Neutrophil (primary cell): ENCODE measurements around the gene THAP12.

ENCODE experiments used
- H3K27ac ChIP-seq: fragments of 200-600 bp; sonication (generic); 2 replicates; pipeline ENCODE4 v1.5.1; 2016; ENCODE audit warnings: mild to moderate bottlenecking, moderate library complexity
- H3K27me3 ChIP-seq: fragments of 200-600 bp; sonication (generic); 2 replicates; pipeline ENCODE4 v1.6.0; 2016; ENCODE audit warnings: mild to moderate bottlenecking
- H3K36me3 ChIP-seq: fragments of 200-600 bp; sonication (generic); 2 replicates; pipeline ENCODE4 v1.5.1; 2017
- H3K4me1 ChIP-seq, 2 experiments: fragments of 200-600 bp in 1 of 2; sonication (generic) in 1 of 2; 1 replicate in 1 of 2; 2 replicates in 1 of 2; pipeline versions ENCODE4 v1.5.1 to v1.6.1; 2013 to 2016; ENCODE audit warnings: low read depth in 1 of 2, low read length in 1 of 2, mild to moderate bottlenecking in 1 of 2, moderate library complexity in 1 of 2; ENCODE audit not compliant: control insufficient read depth in 1 of 2, insufficient read depth in 1 of 2
- H3K4me3 ChIP-seq, 2 experiments: fragments of 200-600 bp in 1 of 2; sonication (generic) in 1 of 2; 1 replicate in 1 of 2; 2 replicates in 1 of 2; pipeline ENCODE4 v1.5.1; 2013 to 2016; ENCODE audit warnings: low read depth in 1 of 2, low read length in 1 of 2, mild to moderate bottlenecking in 1 of 2, moderate library complexity in 1 of 2
- H3K9me3 ChIP-seq: fragments of 200-600 bp; sonication (generic); 2 replicates; pipeline ENCODE4 v1.5.1; 2016
- TF ChIP-seq, protein P1 (sequence below): fragments of 200-600 bp; sonication (generic); IDR thresholded peaks from 2 replicates; pipeline ENCODE4 v1.5.1; 2016; ENCODE audit warnings: antibody characterized with exemption

THAP12 gene, protein sequence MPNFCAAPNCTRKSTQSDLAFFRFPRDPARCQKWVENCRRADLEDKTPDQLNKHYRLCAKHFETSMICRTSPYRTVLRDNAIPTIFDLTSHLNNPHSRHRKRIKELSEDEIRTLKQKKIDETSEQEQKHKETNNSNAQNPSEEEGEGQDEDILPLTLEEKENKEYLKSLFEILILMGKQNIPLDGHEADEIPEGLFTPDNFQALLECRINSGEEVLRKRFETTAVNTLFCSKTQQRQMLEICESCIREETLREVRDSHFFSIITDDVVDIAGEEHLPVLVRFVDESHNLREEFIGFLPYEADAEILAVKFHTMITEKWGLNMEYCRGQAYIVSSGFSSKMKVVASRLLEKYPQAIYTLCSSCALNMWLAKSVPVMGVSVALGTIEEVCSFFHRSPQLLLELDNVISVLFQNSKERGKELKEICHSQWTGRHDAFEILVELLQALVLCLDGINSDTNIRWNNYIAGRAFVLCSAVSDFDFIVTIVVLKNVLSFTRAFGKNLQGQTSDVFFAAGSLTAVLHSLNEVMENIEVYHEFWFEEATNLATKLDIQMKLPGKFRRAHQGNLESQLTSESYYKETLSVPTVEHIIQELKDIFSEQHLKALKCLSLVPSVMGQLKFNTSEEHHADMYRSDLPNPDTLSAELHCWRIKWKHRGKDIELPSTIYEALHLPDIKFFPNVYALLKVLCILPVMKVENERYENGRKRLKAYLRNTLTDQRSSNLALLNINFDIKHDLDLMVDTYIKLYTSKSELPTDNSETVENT

GRCh38 chr11:76380977-76381719 lies at the start of gene THAP12, which contains the start of gene GVQW3:
Gene THAP12, minus strand, starts transcription at chr11:76381132. Its CDS starts 296 bp downstream, at chr11:76380836.
Gene GVQW3, plus strand, starts transcription at chr11:76381323. Its CDS starts 506 bp downstream, at chr11:76381829.
- Histone ChIP-seq H3K4me3 (peak within 1 kb of the TSS; percentile 77 to 91), H3K4me1 (peaks cover 17 to 27% of the 10 kb centered on the region in 2 experiments), H3K27ac (peak within 1 kb of the TSS; percentile 92), H3K9me3 (no peaks in the 10 kb centered on the region), H3K27me3 (no peaks in the 10 kb centered on the region), H3K36me3 (peaks cover 3% of the 10 kb centered on the region)
- TF ChIP-seq, protein P1, sequence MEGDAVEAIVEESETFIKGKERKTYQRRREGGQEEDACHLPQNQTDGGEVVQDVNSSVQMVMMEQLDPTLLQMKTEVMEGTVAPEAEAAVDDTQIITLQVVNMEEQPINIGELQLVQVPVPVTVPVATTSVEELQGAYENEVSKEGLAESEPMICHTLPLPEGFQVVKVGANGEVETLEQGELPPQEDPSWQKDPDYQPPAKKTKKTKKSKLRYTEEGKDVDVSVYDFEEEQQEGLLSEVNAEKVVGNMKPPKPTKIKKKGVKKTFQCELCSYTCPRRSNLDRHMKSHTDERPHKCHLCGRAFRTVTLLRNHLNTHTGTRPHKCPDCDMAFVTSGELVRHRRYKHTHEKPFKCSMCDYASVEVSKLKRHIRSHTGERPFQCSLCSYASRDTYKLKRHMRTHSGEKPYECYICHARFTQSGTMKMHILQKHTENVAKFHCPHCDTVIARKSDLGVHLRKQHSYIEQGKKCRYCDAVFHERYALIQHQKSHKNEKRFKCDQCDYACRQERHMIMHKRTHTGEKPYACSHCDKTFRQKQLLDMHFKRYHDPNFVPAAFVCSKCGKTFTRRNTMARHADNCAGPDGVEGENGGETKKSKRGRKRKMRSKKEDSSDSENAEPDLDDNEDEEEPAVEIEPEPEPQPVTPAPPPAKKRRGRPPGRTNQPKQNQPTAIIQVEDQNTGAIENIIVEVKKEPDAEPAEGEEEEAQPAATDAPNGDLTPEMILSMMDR: peak; percentile 54

- no peak overlapping the region for H3K4me3 ChIP-seq
- H3K36me3 ChIP-seq: no peaks in the 10 kb centered on the region
- no peaks in the 10 kb centered on the region for H3K4me1 ChIP-seq
- H3K27ac ChIP-seq: no peak overlapping the region
- H3K9me3 ChIP-seq: no peaks in the 10 kb centered on the region
- TF ChIP-seq, protein P1: no peak
- peaks cover 7% of the 10 kb centered on the region for H3K27me3 ChIP-seq
Observed at GRCh38 chr11:76426660-76427059, 45.7 kb upstream of the THAP12 start.

DNA sequence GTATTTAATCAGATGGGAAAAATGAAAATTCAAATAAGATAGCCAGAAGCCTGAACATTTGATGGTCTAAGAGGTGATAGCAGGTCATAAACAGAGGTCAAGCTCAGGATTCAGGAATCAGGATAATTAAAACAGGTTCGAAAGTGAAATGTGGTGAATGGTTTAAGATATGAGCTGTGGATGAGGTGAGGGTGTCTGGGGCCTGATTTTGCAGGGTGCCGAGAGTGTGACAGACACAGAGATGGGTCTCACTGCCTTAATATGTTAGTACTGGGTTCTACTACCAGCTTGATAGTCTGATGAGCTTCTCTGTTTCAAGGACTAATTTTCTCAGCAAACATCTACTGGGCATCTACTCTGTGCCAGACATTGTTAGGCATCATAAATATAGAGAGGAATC lies 44.0 kb upstream of the THAP12 start:
- TF ChIP-seq, protein P1: no peak
- H3K27me3 ChIP-seq: peaks cover 7% of the 10 kb centered on the region
- H3K27ac ChIP-seq: no peak overlapping the region
- H3K4me3 ChIP-seq: no peak overlapping the region
- H3K4me1 ChIP-seq: no peaks in the 10 kb centered on the region
- H3K9me3 ChIP-seq: no peaks in the 10 kb centered on the region
- no peaks in the 10 kb centered on the region for H3K36me3 ChIP-seq

DNA sequence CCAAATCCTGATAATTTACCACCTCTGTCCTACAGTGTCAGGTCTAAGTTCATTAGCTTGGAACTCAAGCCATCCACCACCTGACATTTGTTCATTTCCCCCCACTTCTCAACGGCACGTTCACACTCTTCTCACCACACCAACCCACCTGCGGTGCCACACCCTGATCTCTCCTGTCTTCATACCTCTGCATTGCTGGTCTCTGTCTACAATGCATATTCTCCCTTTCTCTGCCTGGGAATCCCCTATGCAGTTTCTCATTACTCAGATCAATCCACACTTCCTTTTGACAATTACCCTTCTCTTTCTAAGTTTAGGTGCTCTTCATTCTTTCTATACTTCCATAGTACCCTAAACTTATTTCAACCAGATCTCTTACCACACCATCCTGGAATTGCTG lies 43.4 kb upstream of the THAP12 start:
- TF ChIP-seq, protein P1: no peak
- Histone ChIP-seq H3K9me3 (no peaks in the 10 kb centered on the region), H3K27me3 (peaks cover 7% of the 10 kb centered on the region), H3K4me3 (no peak overlapping the region), H3K27ac (no peak overlapping the region), H3K36me3 (no peaks in the 10 kb centered on the region), H3K4me1 (no peaks in the 10 kb centered on the region)

GRCh38 chr11:76419896-76420295 lies 39.0 kb upstream of the THAP12 start:
- TF ChIP-seq, protein P1: no peak
- Histone ChIP-seq H3K4me1 (no peaks in the 10 kb centered on the region), H3K9me3 (no peaks in the 10 kb centered on the region), H3K27ac (no peak overlapping the region), H3K27me3 (peaks cover 2% of the 10 kb centered on the region), H3K36me3 (no peaks in the 10 kb centered on the region), H3K4me3 (no peak overlapping the region)
